ENCODE data around the gene GSDME. TPM values are rescaled to one million over a fixed set of nuclear protein-coding genes. Genes with fewer than 3 reads are reported as not detected.

Gene GSDME
- total and polyA plus RNA-seq, 10 of the 15 experiments (the other 5 are each of a cell fraction or from before 2014, with no cell fraction given): 23.7 to 245 (median 128) TPM

DNA sequence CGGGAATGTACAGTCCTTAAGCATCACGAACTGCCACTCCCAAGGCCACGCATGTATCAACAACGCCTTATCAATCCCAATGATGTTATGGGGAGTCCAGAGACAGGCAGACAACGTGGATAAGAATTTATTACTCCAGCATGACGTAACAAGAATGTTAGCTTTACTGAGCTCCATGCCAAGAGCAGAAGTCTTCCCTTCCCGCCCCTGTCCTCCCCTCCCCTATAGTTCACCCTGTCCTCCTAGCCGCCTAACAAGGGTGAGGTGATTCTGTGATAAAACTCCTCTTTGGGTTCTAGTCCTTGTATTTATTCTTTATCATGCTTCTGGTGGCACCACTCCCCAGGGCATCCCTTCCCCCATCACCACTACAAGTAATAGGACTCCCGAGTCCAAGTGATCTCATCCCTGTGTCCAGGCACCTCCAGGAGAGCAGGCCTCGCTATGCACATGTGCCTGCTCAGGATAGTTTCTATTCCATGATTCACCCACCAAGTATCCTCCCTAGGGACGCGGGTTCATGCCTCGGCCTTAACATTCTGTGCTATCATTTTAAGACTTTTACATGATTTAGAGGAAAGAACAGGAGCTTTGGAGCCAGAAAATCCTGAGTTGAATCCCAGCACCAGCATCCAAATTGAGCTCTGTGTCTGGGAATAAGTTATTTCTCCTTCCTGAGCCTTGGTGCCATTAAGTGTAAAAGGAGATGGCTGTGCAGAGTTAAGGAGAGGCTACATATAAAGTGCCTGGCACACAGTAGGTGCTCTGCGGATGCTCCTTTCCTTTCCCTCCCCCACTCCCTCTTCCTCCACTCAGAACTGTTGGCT is 15.4 kb downstream of the GSDME start (continued):
- no peak for TF ChIP-seq ZBTB40 (IDR thresholded peaks at IDR 0.05; ENCODE audit: borderline replicate concordance)
- TF ChIP-seq MXI1 (IDR thresholded peaks at IDR 0.05; ENCODE audit: low read depth, low read length): no peak
- no peak for TF ChIP-seq SMAD5 (IDR thresholded peaks at IDR 0.05; ENCODE audit: low read depth)
- TF ChIP-seq HCFC1 (IDR thresholded peaks at IDR 0.05; ENCODE audit: low read length): no peak
- no peak for TF ChIP-seq KAT2A (conservative IDR thresholded peaks at IDR 0.05; ENCODE audit: control insufficient read depth, low read depth, low read length)
- TF ChIP-seq, protein P1, sequence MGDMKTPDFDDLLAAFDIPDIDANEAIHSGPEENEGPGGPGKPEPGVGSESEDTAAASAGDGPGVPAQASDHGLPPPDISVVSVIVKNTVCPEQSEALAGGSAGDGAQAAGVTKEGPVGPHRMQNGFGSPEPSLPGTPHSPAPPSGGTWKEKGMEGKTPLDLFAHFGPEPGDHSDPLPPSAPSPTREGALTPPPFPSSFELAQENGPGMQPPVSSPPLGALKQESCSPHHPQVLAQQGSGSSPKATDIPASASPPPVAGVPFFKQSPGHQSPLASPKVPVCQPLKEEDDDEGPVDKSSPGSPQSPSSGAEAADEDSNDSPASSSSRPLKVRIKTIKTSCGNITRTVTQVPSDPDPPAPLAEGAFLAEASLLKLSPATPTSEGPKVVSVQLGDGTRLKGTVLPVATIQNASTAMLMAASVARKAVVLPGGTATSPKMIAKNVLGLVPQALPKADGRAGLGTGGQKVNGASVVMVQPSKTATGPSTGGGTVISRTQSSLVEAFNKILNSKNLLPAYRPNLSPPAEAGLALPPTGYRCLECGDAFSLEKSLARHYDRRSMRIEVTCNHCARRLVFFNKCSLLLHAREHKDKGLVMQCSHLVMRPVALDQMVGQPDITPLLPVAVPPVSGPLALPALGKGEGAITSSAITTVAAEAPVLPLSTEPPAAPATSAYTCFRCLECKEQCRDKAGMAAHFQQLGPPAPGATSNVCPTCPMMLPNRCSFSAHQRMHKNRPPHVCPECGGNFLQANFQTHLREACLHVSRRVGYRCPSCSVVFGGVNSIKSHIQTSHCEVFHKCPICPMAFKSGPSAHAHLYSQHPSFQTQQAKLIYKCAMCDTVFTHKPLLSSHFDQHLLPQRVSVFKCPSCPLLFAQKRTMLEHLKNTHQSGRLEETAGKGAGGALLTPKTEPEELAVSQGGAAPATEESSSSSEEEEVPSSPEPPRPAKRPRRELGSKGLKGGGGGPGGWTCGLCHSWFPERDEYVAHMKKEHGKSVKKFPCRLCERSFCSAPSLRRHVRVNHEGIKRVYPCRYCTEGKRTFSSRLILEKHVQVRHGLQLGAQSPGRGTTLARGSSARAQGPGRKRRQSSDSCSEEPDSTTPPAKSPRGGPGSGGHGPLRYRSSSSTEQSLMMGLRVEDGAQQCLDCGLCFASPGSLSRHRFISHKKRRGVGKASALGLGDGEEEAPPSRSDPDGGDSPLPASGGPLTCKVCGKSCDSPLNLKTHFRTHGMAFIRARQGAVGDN (IDR thresholded peaks at IDR 0.05): no peak
- TF ChIP-seq, protein P2, sequence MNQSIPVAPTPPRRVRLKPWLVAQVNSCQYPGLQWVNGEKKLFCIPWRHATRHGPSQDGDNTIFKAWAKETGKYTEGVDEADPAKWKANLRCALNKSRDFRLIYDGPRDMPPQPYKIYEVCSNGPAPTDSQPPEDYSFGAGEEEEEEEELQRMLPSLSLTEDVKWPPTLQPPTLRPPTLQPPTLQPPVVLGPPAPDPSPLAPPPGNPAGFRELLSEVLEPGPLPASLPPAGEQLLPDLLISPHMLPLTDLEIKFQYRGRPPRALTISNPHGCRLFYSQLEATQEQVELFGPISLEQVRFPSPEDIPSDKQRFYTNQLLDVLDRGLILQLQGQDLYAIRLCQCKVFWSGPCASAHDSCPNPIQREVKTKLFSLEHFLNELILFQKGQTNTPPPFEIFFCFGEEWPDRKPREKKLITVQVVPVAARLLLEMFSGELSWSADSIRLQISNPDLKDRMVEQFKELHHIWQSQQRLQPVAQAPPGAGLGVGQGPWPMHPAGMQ (IDR thresholded peaks at IDR 0.05; ENCODE audit: borderline replicate concordance): no peak
- TF ChIP-seq DPF2 (IDR thresholded peaks at IDR 0.05): no peak
- no peak for TF ChIP-seq IRF4 (IDR thresholded peaks at IDR 0.05; ENCODE audit: low read depth, low read length)
- TF ChIP-seq LARP7 (IDR thresholded peaks at IDR 0.05): no peak
